ENCODE data around the gene ARID2. TPM values are rescaled to one million over a fixed set of nuclear protein-coding genes. Genes with fewer than 3 reads are reported as not detected.

The ARID2 gene
- total and polyA plus RNA-seq, 2 donors: 15.6 to 29.3 TPM

DNA sequence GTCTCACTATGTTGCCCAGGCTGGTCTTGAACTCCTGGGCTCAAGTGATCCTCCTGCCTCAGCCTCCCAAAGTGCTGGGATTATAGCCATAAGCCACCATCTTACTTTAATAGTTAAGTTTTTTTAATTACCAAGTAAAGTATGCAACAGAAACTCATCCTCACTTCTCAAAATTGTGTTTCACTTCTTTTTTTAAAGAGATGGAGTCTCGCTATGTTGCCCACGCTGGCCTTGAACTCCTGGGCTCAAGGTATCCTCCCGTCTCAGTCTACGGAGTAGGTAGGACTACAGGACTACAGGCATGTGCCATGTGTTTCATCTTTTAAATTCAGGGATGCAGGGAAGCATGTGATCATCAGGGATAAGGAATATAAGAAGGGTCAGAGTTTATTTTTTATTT is 17.2 kb upstream of the ARID2 start:
- DNase-seq (ENCODE audit: low read depth in 6 of 9, low spot score in 9 of 9): no peak
- no peaks in the 10 kb centered on the region for H3K9me3 ChIP-seq (ENCODE audit: control insufficient read depth in 2 of 2, insufficient read depth in 1 of 2, low read length in 1 of 2)
- 95% methylated on average over 4 of the region's 4 CpGs for WGBS
- no peak overlapping the region for H3K27ac ChIP-seq (ENCODE audit: low read depth in 1 of 2, low read length in 1 of 2)
- no peaks in the 10 kb centered on the region for H3K4me1 ChIP-seq (ENCODE audit: control insufficient read depth in 2 of 2, insufficient read depth in 2 of 2, low read length in 2 of 2)
- H3K36me3 ChIP-seq (ENCODE audit: control insufficient read depth in 2 of 2, insufficient read depth in 2 of 2, low read length in 1 of 2): no peaks in the 10 kb centered on the region
- H3K4me3 ChIP-seq (ENCODE audit: low read length in 2 of 2): no peak overlapping the region
- no peaks in the 10 kb centered on the region for H3K27me3 ChIP-seq (ENCODE audit: control insufficient read depth in 2 of 2, insufficient read depth in 1 of 2, low read length in 1 of 2)

DNA sequence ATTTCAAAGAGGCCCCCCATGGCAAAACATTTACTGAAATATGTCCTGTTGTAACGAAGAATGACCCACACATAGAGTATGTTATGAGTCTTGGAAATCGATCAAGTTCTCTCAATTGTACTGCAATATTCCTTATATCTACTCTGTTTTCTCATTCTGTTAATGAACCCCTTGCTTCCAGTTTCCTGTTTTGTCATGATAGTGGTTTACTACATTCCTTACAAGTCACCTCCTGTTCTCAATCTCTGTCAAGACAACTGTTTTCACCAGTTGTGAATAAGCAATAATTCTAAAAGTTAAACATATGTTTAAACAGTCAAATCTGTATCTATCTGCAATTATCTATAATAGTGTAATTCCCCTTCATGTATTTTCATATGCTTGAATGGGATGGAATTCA is 16.4 kb upstream of the ARID2 start:
- 97% methylated on average over 2 of the region's 2 CpGs for WGBS
- no peaks in the 10 kb centered on the region for H3K4me1 ChIP-seq (ENCODE audit: control insufficient read depth in 2 of 2, insufficient read depth in 2 of 2, low read length in 2 of 2)
- H3K27me3 ChIP-seq (ENCODE audit: control insufficient read depth in 2 of 2, insufficient read depth in 1 of 2, low read length in 1 of 2): no peaks in the 10 kb centered on the region
- no peak for DNase-seq (ENCODE audit: low read depth in 6 of 9, low spot score in 9 of 9)
- no peaks in the 10 kb centered on the region for H3K9me3 ChIP-seq (ENCODE audit: control insufficient read depth in 2 of 2, insufficient read depth in 1 of 2, low read length in 1 of 2)
- H3K27ac ChIP-seq (ENCODE audit: low read depth in 1 of 2, low read length in 1 of 2): no peak overlapping the region
- no peak overlapping the region for H3K4me3 ChIP-seq (ENCODE audit: low read length in 2 of 2)
- no peaks in the 10 kb centered on the region for H3K36me3 ChIP-seq (ENCODE audit: control insufficient read depth in 2 of 2, insufficient read depth in 2 of 2, low read length in 1 of 2)

DNA sequence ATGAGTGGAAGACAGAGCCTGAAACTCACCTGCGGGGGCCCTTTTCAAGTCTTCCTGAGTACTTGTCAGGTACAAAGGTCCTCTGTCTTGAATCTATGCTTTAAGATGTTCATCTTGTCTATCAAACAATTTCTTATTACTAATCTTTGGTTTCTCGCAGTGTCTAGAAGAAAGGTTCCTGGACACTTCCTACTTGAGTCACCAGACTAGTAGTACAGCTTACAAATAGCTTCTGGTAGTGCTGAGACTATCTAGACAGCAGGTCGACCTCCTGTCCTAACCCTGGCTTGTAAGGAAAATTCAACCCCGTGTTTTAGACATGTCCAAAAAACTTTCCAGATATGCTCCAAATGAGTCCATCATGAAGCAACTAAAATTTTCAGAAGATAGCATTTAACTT is 11.2 kb upstream of the ARID2 start:
- WGBS: 96% methylated on average over 4 of the region's 4 CpGs
- H3K36me3 ChIP-seq (ENCODE audit: control insufficient read depth in 2 of 2, insufficient read depth in 2 of 2, low read length in 1 of 2): peaks cover 0 to 13% of the 10 kb centered on the region in 2 donors
- H3K4me1 ChIP-seq (ENCODE audit: control insufficient read depth in 2 of 2, insufficient read depth in 2 of 2, low read length in 2 of 2): peaks cover 7 to 12% of the 10 kb centered on the region in 2 donors
- no peaks in the 10 kb centered on the region for H3K27me3 ChIP-seq (ENCODE audit: control insufficient read depth in 2 of 2, insufficient read depth in 1 of 2, low read length in 1 of 2)
- no peaks in the 10 kb centered on the region for H3K9me3 ChIP-seq (ENCODE audit: control insufficient read depth in 2 of 2, insufficient read depth in 1 of 2, low read length in 1 of 2)
- H3K4me3 ChIP-seq (ENCODE audit: low read length in 2 of 2): no peak overlapping the region
- DNase-seq (ENCODE audit: low read depth in 6 of 9, low spot score in 9 of 9): no peak
- H3K27ac ChIP-seq (ENCODE audit: low read depth in 1 of 2, low read length in 1 of 2): no peak overlapping the region

DNA sequence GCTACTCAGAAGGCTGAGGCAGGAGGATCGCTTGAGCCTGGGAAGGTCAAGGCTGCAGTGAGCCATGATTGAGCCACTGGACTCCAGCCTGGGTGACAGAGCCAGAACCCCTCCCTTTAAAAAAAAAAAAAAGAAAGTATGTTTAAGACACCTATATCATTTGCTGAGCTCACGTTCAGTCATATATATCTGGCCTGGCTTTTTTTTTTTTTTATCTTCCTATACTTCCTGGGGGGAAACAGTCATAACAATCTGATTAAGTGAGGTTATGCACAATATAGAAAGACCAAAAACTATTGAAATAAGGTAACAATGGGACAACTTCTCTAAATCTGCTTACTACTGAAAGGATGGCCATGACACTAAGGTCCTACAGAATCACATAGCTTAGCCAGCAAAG is 9.4 kb upstream of the ARID2 start:
- Histone ChIP-seq H3K4me3 (ENCODE audit: low read length in 2 of 2) (no peak overlapping the region), H3K27ac (ENCODE audit: low read depth in 1 of 2, low read length in 1 of 2) (no peak overlapping the region), H3K36me3 (ENCODE audit: control insufficient read depth in 2 of 2, insufficient read depth in 2 of 2, low read length in 1 of 2) (peaks cover 0 to 13% of the 10 kb centered on the region in 2 donors), H3K27me3 (ENCODE audit: control insufficient read depth in 2 of 2, insufficient read depth in 1 of 2, low read length in 1 of 2) (no peaks in the 10 kb centered on the region), H3K9me3 (ENCODE audit: control insufficient read depth in 2 of 2, insufficient read depth in 1 of 2, low read length in 1 of 2) (no peaks in the 10 kb centered on the region), H3K4me1 (ENCODE audit: control insufficient read depth in 2 of 2, insufficient read depth in 2 of 2, low read length in 2 of 2) (peaks cover 7 to 12% of the 10 kb centered on the region in 2 donors)
- WGBS: 90% methylated on average over 2 of the region's 2 CpGs
- DNase-seq (ENCODE audit: low read depth in 6 of 9, low spot score in 9 of 9): no peak

DNA sequence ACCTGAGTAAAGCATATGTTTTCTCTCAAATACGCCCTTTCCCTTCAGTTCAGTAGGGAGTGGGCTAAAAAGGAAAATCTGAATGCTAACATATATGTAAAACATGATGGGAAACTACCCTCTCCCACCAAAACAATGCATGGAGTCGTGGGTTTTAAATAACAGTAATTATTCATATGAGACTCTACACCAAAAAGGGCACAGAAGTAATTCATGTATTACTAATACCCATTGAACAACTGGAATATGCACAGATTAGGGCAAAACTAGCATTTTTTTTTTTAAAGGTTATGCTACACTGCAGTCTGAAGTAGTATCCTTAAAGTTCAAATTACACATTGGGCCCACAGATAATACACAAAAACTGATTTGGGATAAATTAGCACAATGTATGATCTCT is 8.1 kb upstream of the ARID2 start:
- Histone ChIP-seq H3K4me3 (ENCODE audit: low read length in 2 of 2) (no peak overlapping the region), H3K4me1 (ENCODE audit: control insufficient read depth in 2 of 2, insufficient read depth in 2 of 2, low read length in 2 of 2) (peaks cover 7 to 12% of the 10 kb centered on the region in 2 donors), H3K27me3 (ENCODE audit: control insufficient read depth in 2 of 2, insufficient read depth in 1 of 2, low read length in 1 of 2) (no peaks in the 10 kb centered on the region), H3K27ac (ENCODE audit: low read depth in 1 of 2, low read length in 1 of 2) (no peak overlapping the region), H3K36me3 (ENCODE audit: control insufficient read depth in 2 of 2, insufficient read depth in 2 of 2, low read length in 1 of 2) (peaks cover 0 to 13% of the 10 kb centered on the region in 2 donors), H3K9me3 (ENCODE audit: control insufficient read depth in 2 of 2, insufficient read depth in 1 of 2, low read length in 1 of 2) (no peaks in the 10 kb centered on the region)
- DNase-seq (ENCODE audit: low read depth in 6 of 9, low spot score in 9 of 9): no peak
- WGBS: 96% methylated on average over 2 of the region's 2 CpGs

DNA sequence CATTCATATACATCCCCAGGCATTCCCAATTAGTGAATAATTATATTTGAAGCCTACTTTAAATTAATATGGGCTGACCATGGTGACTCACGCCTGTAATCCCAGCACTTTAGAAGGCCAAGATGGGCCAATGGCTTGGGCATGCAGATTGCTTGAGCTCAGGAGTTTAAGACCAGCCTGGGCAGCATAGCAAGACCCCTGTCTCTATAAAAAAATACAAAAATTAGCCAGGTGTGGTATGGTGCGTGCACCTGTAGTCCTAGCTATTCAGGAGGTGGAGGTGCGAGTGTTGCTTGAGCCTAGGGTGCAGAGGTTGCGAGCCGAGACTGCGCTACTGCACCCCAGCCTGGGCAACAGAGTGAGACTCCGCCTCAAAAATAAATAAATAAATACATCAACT is 7.6 kb upstream of the ARID2 start:
- Histone ChIP-seq H3K9me3 (ENCODE audit: control insufficient read depth in 2 of 2, insufficient read depth in 1 of 2, low read length in 1 of 2) (no peaks in the 10 kb centered on the region), H3K36me3 (ENCODE audit: control insufficient read depth in 2 of 2, insufficient read depth in 2 of 2, low read length in 1 of 2) (peaks cover 0 to 13% of the 10 kb centered on the region in 2 donors), H3K4me3 (ENCODE audit: low read length in 2 of 2) (no peak overlapping the region), H3K4me1 (ENCODE audit: control insufficient read depth in 2 of 2, insufficient read depth in 2 of 2, low read length in 2 of 2) (peaks cover 7 to 12% of the 10 kb centered on the region in 2 donors), H3K27me3 (ENCODE audit: control insufficient read depth in 2 of 2, insufficient read depth in 1 of 2, low read length in 1 of 2) (no peaks in the 10 kb centered on the region), H3K27ac (ENCODE audit: low read depth in 1 of 2, low read length in 1 of 2) (no peak overlapping the region)
- DNase-seq (ENCODE audit: low read depth in 6 of 9, low spot score in 9 of 9): no peak
- 98% methylated on average over 7 of the region's 7 CpGs for WGBS

DNA sequence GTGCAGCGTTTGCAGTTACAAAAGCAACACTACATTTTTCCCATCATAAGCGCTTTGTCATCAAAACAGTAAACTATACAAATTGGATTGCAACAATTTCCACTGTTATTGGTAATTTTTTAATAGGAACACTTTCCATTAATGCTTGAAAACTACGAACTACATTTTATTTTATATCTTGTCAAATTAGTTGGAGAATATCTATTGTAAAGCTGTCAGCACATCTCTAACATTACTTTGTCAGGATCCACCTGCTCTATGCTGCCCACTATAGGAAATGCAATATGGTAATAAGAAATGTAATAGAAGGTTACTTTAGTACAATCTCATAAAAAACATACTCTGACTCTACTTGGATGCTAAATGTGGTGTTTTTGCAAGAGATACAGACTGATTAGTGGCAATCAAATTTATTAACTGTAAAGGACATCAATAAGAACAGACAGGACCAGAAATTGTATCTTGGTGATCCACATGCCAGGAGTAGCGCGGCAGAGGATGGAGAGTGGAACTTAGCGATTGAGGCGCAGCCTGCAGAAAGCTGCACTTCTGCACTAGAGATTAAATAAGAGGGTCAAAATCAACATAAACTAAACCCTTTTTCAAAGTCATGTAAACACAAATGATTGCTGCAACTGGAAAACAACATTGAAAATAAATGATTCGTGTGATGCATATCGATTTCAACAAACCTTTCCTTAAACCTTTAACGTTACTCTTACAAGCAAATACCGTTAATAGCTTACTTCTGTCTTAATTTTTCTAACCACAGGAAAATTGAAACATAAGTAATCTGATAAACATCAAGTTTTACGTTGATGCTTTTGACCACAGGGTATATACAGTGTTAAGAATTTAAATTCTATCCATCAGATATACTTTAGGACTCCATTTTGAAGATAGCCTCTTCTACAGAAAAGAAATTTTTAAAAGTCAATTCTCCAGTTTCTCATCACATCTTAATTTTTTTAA is 3.6 kb upstream of the ARID2 start:
- H3K4me1 ChIP-seq (ENCODE audit: control insufficient read depth in 2 of 2, insufficient read depth in 2 of 2, low read length in 2 of 2): peaks cover 7 to 8% of the 10 kb centered on the region in 2 donors

DNA sequence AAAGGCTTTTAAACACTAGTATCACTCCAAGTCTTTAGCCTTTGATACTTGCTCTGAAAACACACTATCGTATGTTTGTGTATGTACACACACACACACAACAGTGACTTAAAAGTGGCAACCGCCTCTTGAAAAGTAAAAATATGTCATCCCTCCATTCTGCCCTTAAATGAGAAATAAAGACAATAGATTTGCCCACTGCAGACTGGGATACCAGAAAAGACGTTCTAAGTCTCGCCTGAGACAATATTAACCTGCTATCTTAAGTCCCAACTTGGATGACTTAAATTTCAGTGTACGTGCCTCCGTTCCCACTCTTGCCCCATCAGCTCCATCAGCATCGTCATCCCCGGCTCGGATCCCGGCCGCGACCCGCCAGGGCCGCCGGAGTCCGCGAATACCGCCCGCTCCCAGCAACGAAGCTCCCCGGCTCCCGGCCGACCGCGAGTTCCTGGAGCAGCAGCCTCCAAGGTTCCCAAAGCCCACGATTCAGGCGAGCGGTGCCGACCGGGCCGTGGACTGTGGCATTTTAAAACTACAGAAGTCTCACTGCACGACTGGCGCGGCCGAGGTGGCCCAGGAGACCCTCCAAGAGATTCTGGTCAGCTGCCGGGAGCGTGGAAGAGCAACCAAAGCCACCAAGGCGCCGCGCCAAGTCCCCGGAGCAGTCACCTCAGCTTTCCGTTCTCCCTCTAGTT is 2.8 kb upstream of the ARID2 start:
- DNase-seq (ENCODE audit: low read depth in 6 of 9, low spot score in 9 of 9): peak in 3 of 9 donors; percentile 34 to 63 (median 38)
- H3K4me1 ChIP-seq (ENCODE audit: control insufficient read depth in 2 of 2, insufficient read depth in 2 of 2, low read length in 2 of 2): peaks cover 5 to 8% of the 10 kb centered on the region in 2 donors
- peaks cover 0 to 7% of the 10 kb centered on the region in 2 donors for H3K9me3 ChIP-seq (ENCODE audit: control insufficient read depth in 2 of 2, insufficient read depth in 1 of 2, low read length in 1 of 2)
- H3K27me3 ChIP-seq (ENCODE audit: control insufficient read depth in 2 of 2, insufficient read depth in 1 of 2, low read length in 1 of 2): no peaks in the 10 kb centered on the region
- peak overlapping the region; percentile 77 to 100 for H3K4me3 ChIP-seq (ENCODE audit: low read length in 2 of 2)
- peaks cover 0 to 10% of the 10 kb centered on the region in 2 donors for H3K36me3 ChIP-seq (ENCODE audit: control insufficient read depth in 2 of 2, insufficient read depth in 2 of 2, low read length in 1 of 2)
- H3K27ac ChIP-seq (ENCODE audit: low read depth in 1 of 2, low read length in 1 of 2): peak overlapping the region; percentile 92 to 100
- WGBS: under 1% methylated on average over 42 of the region's 42 CpGs

More for the DNA sequence above, 3.6 kb upstream of the ARID2 start:
- peak overlapping the region; percentile 77 to 100 for H3K4me3 ChIP-seq (ENCODE audit: low read length in 2 of 2)
- H3K36me3 ChIP-seq (ENCODE audit: control insufficient read depth in 2 of 2, insufficient read depth in 2 of 2, low read length in 1 of 2): peaks cover 0 to 10% of the 10 kb centered on the region in 2 donors
- H3K27me3 ChIP-seq (ENCODE audit: control insufficient read depth in 2 of 2, insufficient read depth in 1 of 2, low read length in 1 of 2): no peaks in the 10 kb centered on the region
- peak overlapping the region; percentile 1 to 92 for H3K27ac ChIP-seq (ENCODE audit: low read depth in 1 of 2, low read length in 1 of 2)
- DNase-seq (ENCODE audit: low read depth in 6 of 9, low spot score in 9 of 9): peak in 6 of 9 donors; percentile 58 to 87 (median 74)
- WGBS: 4% methylated on average over 12 of the region's 12 CpGs
- peaks cover 0 to 7% of the 10 kb centered on the region in 2 donors for H3K9me3 ChIP-seq (ENCODE audit: control insufficient read depth in 2 of 2, insufficient read depth in 1 of 2, low read length in 1 of 2)

Data from thymus (tissue), 11 donors.